NCI-H2171 treated with DMSO at 0.1 percent for 48 hours (cell line): ENCODE results near the gene CHRD.
"Not testable (repeated sequence)": the region's sequence is repeated elsewhere in the genome, so short reads cannot be mapped to it uniquely, and the experiment has no call there.

Source experiments
- DNase-seq: peaks from one replicate; lab custom pipeline; 2025; lab: John Stamatoyannopoulos, UW

CHRD gene

DNA sequence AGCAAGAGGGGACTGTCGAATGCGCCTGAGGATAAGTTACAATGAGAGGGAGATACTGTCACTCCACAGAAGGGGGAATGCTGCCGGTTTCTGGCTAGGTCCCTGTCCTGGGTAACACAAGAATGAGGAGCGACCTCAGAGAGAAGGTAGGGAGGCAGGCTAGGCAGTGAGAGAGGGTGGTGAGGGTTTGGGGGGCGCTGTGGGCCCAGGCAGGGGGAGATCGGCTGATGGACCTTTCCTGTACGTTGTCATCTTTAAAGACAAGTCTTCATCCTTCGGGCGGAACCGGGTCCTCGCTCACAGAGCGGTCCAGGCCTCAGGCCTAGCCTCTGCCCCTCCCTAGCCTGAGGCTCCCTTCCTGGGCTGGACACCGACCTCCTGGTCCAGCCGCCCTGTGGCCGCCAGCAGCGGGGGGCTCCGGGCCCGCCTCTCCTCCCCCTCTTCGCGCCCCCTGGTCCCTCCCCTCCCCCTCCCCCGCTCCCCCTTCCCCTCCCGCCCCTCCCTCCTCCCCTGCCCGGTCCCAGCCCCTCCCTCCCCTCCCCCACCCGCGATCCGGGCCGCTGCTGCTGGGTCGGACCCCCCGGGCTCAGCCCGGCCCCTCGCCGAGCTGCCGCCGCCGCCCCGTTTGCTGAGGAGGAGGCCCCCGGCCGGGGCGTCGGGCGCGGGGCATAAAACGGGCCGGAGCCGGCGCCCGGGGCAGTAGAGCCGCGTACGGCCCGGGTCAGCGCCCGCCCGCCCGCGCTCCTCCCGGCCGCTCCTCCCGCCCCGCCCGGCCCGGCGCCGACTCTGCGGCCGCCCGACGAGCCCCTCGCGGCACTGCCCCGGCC, at the start of gene CHRD:
CHRD (plus strand) TSS at position 697 of the 827 bp plus-strand sequence. CDS start 265 bp downstream, outside the sequence.
- no peak for DNase-seq

DNA sequence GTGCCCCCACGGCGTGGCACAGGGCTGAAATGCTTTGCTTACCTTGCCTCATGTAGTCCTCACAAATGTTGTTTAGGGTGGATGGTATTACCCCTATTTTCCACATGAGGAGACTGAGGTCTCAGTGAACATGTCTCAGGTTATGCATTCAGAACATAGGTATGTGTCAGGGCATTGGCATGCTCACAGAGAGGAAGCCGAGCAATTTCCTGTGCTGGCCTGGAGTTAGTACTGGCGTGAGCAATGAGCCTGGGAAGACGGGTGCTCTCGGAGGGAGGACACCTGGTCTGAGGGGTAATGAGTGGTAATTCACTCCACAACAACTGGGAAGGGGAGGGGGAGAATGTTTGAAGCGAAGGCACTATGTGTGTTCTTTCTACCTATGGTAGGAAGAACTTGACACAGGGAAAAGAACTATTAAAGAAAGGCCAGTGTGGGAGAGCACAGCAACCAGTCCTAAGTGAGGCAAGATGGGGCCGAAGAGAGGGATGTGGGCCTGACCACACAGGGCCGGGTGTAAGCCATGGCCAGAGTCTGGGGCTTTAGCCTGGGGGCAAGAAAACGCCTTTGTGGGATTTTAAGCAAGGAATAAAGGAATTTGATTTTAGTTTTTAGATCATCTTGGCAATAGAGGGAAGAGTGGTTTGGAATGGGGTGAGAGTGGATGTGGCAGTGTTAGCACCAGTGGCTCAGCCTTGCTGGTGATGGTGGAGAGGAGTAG, 47.3 kb upstream of the CHRD start:
- DNase-seq = no peak

DNA sequence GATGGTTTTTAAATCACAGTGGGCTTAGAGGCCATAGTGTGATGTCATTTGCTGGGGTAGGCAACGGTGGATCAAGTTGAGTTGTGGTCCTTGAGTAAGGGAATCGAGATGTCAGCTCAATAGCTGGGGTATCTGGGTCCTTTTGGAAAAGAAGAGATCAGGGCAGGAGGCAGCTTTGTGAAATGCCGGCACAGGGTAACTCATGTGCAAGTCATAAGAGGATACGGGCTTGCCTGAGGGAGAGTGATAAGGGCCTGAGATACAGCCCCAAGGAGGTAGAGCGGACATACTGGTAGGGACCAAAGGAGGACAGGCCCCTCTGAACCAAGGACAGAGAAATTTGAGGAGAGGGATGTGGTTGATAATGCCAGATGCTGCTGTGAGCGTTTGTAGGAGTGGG, 46.7 kb upstream of the CHRD start:
- no peak for DNase-seq

DNA sequence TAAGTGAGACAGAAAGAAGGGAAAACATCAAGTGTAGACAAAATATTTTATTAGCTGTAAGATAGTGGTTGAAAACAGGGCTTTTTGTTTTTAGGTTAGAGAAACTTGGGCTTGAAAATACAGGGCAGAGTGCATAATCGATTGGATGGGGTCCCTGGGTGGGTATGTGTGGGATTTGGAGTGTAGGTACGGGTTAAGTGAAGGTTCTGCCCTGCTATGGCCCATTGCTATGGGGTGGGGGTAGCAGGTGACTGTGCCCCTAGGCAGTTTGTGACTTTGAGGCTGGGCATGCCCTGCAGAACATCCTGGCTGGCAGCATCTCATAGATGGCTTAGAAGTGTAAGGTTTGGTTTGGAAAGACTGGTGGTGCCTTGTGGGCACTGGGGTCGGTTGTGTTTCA, 46.2 kb upstream of the CHRD start:
- DNase-seq = no peak

DNA sequence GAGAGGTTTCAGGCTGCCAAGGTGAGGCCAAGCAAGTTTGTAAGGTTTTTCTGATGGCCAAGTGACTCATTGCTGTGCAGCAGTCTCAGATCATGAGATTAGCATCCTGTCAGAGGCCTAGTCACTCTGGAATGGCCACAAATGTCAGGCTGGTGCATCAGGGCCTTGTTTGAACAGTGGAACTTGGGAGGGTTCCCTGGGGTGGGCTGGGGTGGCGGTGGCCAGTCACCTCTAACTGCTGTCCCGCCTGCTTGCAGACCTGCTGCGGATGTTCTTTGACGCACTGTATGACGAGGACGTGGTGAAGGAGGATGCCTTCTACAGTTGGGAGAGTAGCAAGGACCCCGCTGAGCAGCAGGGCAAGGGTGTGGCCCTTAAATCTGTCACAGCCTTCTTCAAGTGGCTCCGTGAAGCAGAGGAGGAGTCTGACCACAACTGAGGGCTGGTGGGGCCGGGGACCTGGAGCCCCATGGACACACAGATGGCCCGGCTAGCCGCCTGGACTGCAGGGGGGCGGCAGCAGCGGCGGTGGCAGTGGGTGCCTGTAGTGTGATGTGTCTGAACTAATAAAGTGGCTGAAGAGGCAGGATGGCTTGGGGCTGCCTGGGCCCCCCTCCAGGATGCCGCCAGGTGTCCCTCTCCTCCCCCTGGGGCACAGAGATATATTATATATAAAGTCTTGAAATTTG, 45.2 kb upstream of the CHRD start:
- DNase-seq = no peak

DNA sequence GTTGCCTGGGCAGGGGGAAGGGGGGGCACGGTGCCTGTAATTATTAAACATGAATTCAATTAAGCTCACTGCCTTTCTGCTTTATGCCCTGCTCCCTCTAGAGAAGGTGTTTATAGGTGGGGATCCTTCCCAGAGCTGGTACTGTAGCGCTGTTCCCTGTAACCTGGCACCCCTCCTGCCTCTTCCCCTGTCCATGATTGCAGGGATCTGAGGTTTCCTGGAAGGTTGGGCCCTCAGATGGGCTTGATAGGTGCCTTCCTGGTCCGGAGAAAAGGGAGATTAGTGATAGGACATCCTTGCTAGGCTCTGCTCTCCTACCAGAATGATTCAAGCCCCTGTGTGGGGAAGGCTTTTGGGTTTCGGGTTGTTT, 44.6 kb upstream of the CHRD start:
- DNase-seq = peak; percentile 57

DNA sequence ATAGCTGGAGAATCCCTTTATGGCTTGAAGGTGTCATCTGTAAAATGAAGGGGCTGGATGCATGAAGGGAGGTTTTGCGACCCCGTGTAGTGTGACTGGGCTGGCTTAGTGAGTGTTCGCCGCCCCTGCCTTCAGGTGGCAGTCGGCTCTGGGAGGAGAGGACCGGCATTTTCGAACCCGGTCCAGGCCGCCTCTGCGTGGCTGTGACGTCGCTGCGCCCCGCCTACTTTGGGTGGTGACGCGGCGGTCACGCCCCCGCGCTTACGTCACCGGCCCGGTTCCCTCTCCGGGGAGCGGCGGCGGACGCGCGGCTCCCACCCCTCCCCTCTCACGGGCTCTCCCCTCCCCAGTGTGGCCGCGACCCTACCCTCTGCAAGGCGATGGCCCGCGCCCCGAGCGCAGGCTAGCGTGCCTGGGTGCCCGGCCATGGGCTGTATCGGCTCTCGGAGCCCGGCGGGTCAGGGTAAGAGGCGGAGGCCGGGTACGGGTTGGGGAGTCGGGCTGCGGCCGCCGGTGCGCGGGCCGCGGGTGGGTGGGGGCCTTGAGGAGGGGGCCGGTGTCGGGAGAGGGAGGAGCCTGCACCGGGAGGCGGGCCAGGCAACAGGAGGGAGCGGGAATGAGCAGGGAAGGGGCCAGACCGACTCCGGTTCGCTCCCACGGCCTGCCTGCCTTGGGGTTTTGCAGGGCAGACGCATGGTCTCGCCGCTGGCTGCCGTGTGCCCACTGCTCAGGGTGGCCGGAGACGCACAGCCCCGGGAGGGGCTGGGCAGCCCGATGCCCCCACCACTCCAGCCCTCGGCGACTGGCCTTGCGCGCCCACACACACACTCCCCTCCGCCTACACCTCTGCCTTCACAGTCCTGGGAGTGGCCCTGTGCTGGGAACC, 44.0 kb upstream of the CHRD start:
- peak; percentile 77 for DNase-seq

DNA sequence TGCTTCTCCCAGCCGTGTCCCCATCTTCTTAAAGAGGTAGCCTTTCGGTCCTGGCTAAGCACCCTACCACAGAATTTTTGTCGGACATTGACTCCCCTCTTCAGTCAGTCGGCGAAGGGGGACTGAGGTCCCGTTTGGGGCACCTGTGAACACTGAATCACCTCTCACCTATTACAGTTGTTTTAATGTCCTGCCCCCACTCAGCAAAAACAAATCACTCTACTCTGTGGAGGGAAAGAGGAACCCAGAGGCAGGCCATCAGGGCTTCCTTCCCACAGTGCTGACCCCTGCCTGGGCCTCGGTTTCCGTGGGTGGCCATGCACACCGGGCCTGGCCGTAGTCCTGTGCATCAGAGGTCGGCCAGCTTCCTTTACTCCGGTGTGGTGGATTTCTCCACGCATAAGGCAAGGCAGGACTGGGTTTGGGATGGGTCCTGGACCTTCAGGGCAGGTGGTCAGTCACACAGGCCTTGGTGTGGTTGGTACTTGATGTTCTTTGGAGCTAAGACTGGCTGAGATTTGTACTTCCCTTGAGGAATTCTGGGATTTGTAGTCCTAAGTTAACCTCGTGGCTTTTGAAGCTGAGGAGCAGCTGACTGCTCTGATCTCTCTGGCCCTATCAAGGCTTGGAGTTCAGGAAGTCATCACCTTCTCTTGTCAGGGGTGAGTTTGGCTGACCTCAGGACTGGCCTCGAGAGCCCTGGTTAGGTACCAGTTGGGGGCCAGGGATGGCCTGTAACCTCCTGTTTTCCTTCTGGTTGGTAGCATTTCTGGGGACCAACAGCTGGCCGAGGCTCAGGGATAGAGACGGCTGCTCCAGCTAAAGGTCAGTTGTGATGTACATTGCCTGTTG, 43.1 kb upstream of the CHRD start:
- DNase-seq = peak; percentile 64

DNA sequence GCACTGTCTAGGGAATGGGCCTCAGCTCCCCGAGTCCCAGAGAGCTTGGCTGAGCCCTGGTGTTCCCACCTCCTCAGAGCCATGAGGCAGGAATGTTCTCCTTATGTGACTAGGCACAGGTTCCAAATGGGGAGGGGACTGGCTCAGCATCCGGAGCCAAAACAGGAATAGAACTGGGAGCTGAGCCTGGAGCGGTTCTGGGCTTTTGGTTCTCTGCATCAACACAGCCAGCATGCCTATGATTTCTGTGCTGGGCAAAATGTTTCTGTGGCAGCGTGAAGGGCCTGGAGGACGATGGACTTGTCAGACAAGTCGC, 42.5 kb upstream of the CHRD start, which contains the start of gene FAM131A:
FAM131A (plus strand) TSS at position 202 of the 316 bp plus-strand sequence; CDS start at position 233, 31 bp downstream.
- no peak for DNase-seq

DNA sequence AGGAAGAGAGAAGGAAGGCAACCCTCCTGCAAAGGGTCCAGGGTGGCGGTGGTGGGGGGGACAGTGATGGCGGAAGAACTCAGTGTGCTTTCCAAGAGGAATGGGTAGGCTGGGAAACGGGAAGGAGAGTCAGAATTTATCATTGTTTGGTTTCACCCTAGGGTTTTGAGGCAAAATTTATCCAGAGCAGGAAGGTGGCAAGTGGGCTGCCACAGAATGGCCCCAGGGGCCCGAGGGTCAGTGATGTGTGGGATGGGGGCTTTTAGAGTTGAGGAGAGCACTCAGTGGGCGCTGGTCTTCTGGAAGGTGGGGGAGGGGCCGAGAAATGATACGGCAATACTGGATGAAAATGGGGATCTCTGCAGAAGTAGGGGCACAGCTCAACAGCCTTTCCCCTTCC, 41.9 kb upstream of the CHRD start:
- no peak for DNase-seq

DNA sequence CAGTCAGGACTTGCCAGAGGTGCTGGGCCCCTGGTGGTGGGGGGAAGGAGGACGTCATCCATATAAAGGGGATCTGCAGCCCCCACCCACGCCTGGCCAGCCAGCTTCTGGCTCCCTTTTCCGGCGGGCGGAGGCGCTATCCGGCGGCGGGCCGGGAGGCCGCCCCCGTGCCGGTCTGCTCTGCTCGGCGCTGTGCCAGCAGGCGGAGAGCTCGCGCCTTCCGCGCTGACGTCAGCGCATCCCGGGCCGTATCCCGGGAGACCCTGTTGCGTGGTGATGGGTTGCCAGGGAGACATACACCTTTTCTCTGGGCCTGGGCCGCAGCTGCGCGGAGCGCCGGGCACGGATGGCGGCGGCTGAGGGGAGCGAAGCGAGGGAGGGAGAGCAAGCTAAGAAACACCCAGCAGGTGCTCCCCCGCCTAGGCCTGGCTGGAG, 41.3 kb upstream of the CHRD start:
- DNase-seq = peak; percentile 94

DNA sequence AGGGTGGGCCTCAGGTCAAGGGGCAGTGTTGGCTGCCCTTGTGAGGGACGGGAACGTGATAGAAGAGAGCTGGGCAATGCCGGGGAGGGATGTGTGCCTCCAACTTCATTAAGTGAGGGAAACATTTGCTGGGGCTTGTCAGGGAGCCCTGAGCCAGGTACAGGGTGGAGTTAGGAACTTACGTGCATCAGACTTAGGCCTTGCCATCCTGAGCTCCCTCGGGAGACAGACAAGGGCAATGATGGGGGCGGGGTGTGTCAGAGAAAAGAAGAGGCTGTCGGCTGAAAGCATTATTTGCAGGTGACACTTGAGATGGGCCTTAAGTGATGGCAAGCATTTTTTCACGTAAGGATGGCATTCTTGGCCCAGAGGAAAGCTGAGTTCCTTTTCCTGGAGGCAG, 40.9 kb upstream of the CHRD start:
- DNase-seq = peak; percentile 85

DNA sequence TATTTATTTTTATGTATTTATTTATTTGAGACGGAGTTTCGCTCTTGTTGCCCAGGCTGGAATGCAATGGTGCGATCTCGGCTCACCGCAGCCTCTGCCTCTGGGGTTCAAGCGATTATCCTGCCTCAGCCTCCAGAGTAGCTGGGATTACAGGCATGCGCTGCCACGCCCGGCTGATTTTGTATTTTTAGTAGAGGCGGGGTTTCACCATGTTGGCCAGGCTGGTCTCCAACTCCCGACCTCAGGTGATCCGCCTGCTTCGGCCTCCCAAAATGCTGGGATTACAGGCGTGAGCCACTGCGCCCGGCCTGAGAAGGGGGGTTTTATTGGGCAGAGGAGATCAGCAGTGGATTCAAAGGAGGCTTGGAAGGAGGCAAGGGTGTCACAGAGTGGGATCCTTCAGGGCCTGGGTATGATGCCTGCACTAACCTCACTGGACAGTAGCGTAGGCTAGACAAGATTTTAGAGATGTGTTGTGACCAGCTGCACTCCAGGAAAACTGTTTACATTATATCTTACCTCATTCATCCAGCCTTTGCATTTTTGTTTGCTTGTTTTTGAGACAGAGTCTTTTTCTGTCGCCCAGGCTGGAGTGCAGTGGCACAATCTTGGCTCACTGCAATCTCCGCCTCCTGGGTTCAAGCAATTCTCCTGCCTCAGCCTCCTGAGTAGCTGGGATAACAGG, 40.3 kb upstream of the CHRD start:
- not testable (repeated sequence) for DNase-seq

DNA sequence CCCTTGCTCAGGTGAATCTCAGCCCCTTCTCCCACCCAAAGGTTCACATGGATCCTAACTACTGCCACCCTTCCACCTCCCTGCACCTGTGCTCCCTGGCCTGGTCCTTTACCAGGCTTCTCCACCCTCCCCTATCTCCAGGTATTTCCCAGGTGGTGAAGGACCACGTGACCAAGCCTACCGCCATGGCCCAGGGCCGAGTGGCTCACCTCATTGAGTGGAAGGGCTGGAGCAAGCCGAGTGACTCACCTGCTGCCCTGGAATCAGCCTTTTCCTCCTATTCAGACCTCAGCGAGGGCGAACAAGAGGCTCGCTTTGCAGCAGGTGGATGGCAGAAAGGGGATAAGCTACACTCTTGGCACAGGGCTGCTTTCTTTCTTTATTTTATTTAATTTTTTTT, 37.9 kb upstream of the CHRD start:
- DNase-seq = no peak

DNA sequence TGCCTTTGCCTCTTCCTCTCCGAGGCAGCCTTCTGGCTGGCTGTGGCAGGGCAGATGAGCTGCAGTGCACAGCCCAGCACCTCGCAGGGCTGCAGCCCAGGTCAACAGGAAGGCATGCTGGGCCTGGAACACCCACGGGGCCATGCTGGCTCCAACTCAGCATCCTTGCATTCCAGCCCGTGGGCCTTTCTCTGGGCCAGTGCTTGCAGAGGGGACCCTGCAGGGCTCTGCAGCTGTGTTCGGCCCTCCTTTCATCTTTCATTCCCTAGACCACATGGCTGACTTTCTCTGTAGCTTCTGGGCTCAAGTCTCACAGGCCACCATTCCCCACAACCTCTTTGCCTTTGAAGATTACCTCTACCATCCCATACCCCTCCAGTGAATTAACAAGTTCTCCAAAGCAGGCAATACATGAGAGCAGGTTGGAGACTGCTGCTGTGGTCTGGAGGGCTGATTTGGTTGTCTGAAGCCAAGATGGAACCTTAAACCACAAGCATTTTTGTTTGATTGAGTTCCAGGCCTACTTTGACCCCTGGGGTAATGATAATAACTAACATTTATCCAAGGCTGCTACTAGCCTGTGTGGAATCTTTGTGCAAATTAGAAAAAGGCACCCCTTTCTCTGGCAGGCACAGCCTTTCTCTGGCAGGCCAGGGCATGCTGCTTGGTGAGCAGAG, 36.5 kb upstream of the CHRD start:
- DNase-seq = no peak

DNA sequence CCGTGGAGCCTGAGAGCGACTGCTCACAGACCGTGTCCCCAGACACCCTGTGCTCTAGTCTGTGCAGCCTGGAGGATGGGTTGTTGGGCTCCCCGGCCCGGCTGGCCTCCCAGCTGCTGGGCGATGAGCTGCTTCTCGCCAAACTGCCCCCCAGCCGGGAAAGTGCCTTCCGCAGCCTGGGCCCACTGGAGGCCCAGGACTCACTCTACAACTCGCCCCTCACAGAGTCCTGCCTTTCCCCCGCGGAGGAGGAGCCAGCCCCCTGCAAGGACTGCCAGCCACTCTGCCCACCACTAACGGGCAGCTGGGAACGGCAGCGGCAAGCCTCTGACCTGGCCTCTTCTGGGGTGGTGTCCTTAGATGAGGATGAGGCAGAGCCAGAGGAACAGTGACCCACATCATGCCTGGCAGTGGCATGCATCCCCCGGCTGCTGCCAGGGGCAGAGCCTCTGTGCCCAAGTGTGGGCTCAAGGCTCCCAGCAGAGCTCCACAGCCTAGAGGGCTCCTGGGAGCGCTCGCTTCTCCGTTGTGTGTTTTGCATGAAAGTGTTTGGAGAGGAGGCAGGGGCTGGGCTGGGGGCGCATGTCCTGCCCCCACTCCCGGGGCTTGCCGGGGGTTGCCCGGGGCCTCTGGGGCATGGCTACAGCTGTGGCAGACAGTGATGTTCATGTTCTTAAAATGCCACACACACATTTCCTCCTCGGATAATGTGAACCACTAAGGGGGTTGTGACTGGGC, 35.1 kb upstream of the CHRD start:
- no peak for DNase-seq

DNA sequence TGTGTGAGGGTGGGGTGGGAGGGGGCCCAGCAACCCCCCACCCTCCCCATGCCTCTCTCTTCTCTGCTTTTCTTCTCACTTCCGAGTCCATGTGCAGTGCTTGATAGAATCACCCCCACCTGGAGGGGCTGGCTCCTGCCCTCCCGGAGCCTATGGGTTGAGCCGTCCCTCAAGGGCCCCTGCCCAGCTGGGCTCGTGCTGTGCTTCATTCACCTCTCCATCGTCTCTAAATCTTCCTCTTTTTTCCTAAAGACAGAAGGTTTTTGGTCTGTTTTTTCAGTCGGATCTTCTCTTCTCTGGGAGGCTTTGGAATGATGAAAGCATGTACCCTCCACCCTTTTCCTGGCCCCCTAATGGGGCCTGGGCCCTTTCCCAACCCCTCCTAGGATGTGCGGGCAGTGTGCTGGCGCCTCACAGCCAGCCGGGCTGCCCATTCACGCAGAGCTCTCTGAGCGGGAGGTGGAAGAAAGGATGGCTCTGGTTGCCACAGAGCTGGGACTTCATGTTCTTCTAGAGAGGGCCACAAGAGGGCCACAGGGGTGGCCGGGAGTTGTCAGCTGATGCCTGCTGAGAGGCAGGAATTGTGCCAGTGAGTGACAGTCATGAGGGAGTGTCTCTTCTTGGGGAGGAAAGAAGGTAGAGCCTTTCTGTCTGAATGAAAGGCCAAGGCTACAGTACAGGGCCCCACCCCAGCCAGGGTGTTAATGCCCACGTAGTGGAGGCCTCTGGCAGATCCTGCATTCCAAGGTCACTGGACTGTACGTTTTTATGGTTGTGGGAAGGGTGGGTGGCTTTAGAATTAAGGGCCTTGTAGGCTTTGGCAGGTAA, 34.3 kb upstream of the CHRD start:
- peak; percentile 26 for DNase-seq
